Fibroblast of villous mesenchyme (primary cell): ENCODE results near the gene UCN3. TPM values are rescaled to one million over a fixed set of nuclear protein-coding genes. Genes with fewer than 3 reads are reported as not detected.
"Not testable (repeated sequence)": the region's sequence is repeated elsewhere in the genome, so short reads cannot be mapped to it uniquely, and the experiment has no call there.

Experiments
- DNase-seq: peaks from one replicate; pipeline ENCODE4 v3.0.0-alpha.2; 2010; ENCODE audit warnings: low read depth
- H3K4me3 ChIP-seq: 2 replicates; pipeline ENCODE4 v1.5.1; 2011; ENCODE audit warnings: low read depth, mild to moderate bottlenecking, low read length
- total RNA-seq: library from RNA; depleted of rRNA; stranded (reverse); fragments of >200 nt; gene quantifications from 2 replicates; pipeline ENCODE4 v1.2.3, GENCODE V29; 2012
- TF ChIP-seq, protein P1 (sequence below): IDR thresholded peaks from 2 replicates; pipeline ENCODE4 v1.5.1; 2012; ENCODE audit warnings: low read depth, mild to moderate bottlenecking, low read length; ENCODE audit not compliant: insufficient read depth

The UCN3 gene
- total RNA-seq, 1 donor, result not detected

DNA sequence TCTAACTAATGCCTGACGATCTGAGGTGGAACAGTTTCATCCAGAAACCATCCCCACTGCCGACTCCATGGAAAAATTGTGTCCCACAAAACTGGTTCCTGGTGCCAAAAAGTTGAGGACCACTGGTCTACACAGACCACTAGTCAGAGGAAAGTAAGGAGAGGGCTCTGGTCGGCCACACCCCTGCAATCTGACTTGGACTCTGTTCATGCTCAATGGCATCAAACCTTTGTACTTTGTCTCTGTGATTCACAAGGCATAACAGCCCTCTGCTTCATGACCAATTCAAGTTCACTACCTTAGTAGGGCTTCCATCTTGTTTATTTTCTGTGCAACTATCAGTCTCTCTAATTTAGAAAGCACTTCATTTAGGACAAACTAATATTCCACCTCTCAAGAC, 38.0 kb downstream of the UCN3 start:
- H3K4me3 ChIP-seq, result no peak overlapping the region
- DNase-seq, result no peak
- TF ChIP-seq, protein P1, sequence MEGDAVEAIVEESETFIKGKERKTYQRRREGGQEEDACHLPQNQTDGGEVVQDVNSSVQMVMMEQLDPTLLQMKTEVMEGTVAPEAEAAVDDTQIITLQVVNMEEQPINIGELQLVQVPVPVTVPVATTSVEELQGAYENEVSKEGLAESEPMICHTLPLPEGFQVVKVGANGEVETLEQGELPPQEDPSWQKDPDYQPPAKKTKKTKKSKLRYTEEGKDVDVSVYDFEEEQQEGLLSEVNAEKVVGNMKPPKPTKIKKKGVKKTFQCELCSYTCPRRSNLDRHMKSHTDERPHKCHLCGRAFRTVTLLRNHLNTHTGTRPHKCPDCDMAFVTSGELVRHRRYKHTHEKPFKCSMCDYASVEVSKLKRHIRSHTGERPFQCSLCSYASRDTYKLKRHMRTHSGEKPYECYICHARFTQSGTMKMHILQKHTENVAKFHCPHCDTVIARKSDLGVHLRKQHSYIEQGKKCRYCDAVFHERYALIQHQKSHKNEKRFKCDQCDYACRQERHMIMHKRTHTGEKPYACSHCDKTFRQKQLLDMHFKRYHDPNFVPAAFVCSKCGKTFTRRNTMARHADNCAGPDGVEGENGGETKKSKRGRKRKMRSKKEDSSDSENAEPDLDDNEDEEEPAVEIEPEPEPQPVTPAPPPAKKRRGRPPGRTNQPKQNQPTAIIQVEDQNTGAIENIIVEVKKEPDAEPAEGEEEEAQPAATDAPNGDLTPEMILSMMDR, result no peak

DNA sequence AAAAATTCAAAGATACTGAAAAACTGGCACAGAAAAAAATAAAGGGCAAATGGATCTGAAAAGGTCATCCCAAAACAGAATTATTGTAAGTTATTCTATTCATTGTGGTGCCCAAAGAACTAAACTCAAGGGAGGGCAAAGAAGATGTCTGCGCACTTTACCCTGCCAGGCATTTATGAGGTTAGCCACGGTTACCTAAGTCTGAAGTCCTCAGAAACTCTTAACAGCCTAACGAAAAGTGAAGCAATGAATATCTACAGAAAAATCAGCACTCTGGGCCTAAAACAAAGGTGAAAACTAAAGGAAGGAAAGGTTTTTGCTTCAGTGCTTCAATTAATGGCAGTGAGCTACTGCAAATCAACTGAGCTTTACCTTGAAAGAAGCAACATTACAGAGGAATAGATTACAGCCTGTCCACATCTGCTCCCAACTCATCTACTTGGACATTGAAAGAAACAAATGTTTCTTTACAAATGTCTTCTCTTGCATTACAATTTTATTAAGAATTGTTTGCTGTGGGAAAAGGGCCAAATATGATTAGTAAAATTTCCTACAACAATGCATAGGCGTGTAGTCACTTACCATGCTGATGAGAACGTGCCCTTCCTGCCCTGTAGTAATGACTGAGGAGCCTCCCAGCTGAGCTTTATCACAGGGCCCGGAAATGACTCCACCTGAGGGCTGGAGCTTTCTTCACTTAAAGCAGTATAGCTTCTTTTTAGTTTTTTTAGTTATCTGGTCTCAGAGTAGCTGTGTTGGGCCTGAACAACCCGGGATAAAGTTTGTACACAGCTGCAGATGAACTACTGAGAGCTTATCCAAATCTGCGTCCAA, 39.7 kb downstream of the UCN3 start, which contains the start of gene TUBAL3:
Gene TUBAL3, minus strand, starts transcription at position 621 of the 834 bp plus-strand sequence. Its CDS starts 36 bp downstream, at position 585.
- no peak within 1 kb of the TSS for H3K4me3 ChIP-seq
- TF ChIP-seq, protein P1, result no peak
- DNase-seq, result no peak

DNA sequence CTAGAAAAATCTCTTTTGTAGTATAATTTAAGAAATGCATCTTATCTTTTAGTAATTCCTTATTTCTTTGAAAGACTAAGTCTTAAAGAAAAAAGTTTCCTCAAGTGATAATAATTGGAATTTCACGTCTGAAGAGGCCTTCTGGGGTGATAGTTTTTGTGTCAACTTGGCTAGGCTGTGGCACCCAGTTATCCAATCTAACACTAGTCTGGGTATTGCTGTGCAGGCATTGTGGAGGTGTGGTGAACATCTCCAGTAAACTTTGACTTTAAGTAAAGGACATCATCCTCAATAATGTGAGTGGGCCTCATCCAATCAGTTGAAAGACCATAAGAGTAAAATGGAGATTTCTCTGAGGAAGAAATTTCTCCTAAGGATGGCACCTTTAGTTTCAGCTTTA, 42.2 kb downstream of the UCN3 start:
- no peak for DNase-seq
- TF ChIP-seq, protein P1, result no peak
- H3K4me3 ChIP-seq, result no peak overlapping the region

DNA sequence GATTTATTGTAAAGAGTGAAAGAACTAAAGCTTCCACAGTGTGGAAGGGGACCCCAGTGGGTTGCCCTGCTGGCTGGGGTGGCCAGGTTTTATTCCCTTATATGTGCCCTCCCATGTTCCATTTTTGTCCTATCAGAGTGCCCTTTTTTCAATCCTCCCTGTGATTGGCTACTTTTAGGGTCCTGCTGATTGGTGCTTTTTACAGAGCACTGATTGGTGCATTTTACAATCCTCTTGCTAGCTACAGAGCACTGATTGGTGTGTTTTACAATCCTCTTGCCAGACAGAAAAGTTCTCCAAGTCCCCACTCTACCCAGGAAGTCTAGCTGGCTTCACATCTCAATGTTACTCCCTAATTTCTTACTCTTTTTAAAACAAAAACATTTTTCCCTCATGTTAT, 46.0 kb downstream of the UCN3 start:
- not testable (repeated sequence) for DNase-seq, H3K4me3 ChIP-seq

DNA sequence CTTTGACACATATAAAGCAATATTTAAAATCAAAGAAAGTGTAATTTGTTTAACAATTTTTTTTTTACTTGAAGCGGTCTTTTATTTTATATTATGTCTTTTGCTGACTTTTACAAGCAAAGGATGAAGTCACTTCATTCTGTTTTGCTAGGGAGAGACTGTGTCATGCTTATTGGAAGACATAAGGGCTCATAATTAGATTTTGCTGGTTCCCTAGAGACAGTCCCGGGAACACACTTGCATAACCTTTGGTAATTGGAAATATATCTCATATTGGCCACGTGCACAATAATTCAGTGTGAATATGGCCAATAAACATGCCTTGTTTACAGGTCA, 47.1 kb downstream of the UCN3 start:
- TF ChIP-seq, protein P1, result no peak
- DNase-seq, result peak; percentile 7

DNA sequence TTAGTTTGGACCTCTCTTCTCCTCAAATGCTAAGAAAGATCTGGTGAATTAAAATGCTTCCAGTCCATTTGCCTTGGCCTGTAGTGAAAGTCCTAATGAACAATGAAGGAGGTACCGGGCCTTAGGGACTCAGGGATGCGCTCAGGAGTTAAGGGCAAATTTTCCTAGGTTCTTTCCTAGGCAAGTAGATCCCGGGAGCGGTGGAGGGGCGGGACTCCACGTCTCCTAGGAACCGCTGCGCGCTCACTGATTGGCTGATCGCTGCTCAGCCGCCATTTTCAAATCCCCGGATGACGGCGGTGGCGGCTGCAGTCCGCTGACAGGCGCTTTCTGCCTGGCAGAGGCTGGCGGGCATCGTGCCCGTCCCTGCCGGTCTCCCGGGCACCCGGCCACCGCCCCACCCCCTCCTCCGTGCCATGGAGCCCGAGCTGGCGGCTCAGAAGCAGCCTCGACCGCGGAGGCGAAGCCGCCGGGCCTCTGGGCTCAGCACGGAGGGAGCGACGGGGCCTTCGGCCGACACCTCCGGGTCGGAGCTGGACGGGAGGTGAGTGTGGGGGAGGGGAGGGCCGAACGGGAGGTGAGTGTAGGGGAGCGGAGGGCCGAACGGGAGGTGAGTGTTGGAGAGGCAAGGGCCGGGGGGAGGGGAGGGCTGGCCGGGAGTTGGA, 47.6 kb downstream of the UCN3 start, which contains the start of gene NET1:
Gene NET1, plus strand, starts transcription at position 281 of the 665 bp plus-strand sequence. Its CDS starts 136 bp downstream, at position 417.
- H3K4me3 ChIP-seq, result peak within 1 kb of the TSS; percentile 85
- peak; percentile 90 for DNase-seq
- TF ChIP-seq, protein P1, result no peak

More for the DNA sequence above, 47.1 kb downstream of the UCN3 start:
- peak overlapping the region; percentile 85 for H3K4me3 ChIP-seq
